ENCODE measurements around the gene TAL2. TPM values are rescaled to one million over a fixed set of nuclear protein-coding genes. Genes with fewer than 3 reads are reported as not detected.

The TAL2 gene
- total RNA-seq, result not detected
- under 1 TPM in 1 of 3 donors, not detected in 2; 0.62 TPM for polyA plus RNA-seq
- 0 to 0.25 (median 0.08) reads per million in 6 experiments for total RNA-seq

GRCh38 chr9:105662184-105663104, at the start of gene TAL2:
TSS of gene TAL2 (plus strand) at chr9:105662457. CDS start at chr9:105662497, 40 bp downstream.
- Mint-ChIP-seq H3K4me1 (peaks cover 0 to 10% (median 0%) of the 10 kb centered on the region in 4 donors), H3K27me3 (peaks cover 14 to 38% (median 20%) of the 10 kb centered on the region in 5 donors), H3K9me3 (no peaks in the 10 kb centered on the region), H3K36me3 (no peaks in the 10 kb centered on the region), H3K27ac (peak within 1 kb of the TSS in 3 of 10 donors; percentile 25 to 68 (median 44)), H3K4me3 (peak within 1 kb of the TSS in 1 of 10 donors; percentile 15)
- DNase-seq, result no peak
- ATAC-seq, result no peak
- POLR2A ChIA-PET, result no interaction called here

DNA sequence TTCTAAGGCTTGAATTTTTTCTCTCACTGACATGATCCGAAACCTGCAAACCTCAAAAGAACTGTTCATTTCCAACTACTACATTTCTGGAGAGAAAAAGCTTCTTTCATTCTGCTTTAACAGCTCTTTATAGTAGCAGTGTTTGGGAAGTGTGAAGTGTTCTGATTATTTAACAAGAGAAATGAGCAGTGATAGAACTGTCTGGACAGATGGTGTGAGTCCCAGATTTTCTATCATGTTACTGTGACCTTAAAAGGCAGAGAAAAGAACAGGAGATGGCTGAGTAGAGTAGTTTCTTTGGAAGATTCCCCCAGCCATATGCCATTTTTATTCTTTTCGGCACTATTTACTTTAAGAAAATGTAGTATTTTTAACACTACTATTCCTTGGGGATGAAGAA, 41.3 kb upstream of the TAL2 start:
- DNase-seq, result no peak
- H3K4me1 Mint-ChIP-seq, result no peaks in the 10 kb centered on the region
- H3K27me3 Mint-ChIP-seq, result no peaks in the 10 kb centered on the region
- POLR2A ChIA-PET, result no interaction called here
- no peak overlapping the region for H3K27ac Mint-ChIP-seq
- H3K4me3 Mint-ChIP-seq, result no peak overlapping the region
- ATAC-seq, result no peak
- H3K9me3 Mint-ChIP-seq, result no peaks in the 10 kb centered on the region
- peaks cover 4 to 40% (median 26%) of the 10 kb centered on the region in 3 donors for H3K36me3 Mint-ChIP-seq

- Mint-ChIP-seq H3K27me3 (no peaks in the 10 kb centered on the region), H3K9me3 (peaks cover 0 to 7% (median 0%) of the 10 kb centered on the region in 9 donors), H3K27ac (no peak overlapping the region), H3K4me1 (no peaks in the 10 kb centered on the region), H3K36me3 (peaks cover 19 to 62% (median 56%) of the 10 kb centered on the region in 3 donors), H3K4me3 (no peak overlapping the region)
- POLR2A ChIA-PET, result no interaction called here
- DNase-seq (no peak), ATAC-seq (no peak)
Measured at GRCh38 chr9:105625088-105625487, 37.2 kb upstream of the TAL2 start.

DNA sequence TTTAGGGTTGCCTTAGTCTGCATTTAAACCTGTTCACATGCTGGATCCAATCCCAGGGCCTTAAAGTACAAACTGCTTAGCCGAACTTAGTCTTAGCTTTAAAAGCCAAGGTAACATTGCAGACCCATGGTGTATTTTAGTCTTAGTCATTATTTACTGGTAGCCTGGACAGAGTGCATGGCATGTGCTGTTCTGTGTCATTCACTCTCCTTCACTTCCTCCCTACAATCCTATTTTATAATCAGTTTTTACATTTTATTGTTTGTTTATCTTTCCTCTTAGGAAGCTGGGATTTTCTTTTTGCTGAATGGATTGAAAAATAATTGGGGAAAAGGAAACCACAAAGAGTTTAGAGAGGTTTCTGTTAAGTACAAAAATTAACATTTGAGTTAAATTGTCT, 29.4 kb upstream of the TAL2 start:
- H3K9me3 Mint-ChIP-seq, result peaks cover 0 to 11% (median 0%) of the 10 kb centered on the region in 9 donors
- H3K27me3 Mint-ChIP-seq, result no peaks in the 10 kb centered on the region
- no peak for ATAC-seq
- no peak overlapping the region for H3K27ac Mint-ChIP-seq
- no peaks in the 10 kb centered on the region for H3K4me1 Mint-ChIP-seq
- no peak overlapping the region for H3K4me3 Mint-ChIP-seq
- peaks cover 18 to 62% (median 53%) of the 10 kb centered on the region in 3 donors for H3K36me3 Mint-ChIP-seq
- no peak for DNase-seq
- POLR2A ChIA-PET, result no interaction called here

- peaks cover 12 to 59% (median 49%) of the 10 kb centered on the region in 3 donors for H3K36me3 Mint-ChIP-seq
- POLR2A ChIA-PET, result no interaction called here
- H3K27me3 Mint-ChIP-seq, result no peaks in the 10 kb centered on the region
- no peaks in the 10 kb centered on the region for H3K4me1 Mint-ChIP-seq
- DNase-seq, result no peak
- ATAC-seq, result no peak
- no peak overlapping the region for H3K27ac Mint-ChIP-seq
- H3K9me3 Mint-ChIP-seq, result peaks cover 0 to 11% (median 0%) of the 10 kb centered on the region in 9 donors
- no peak overlapping the region for H3K4me3 Mint-ChIP-seq
Measured at GRCh38 chr9:105633411-105633810, 28.8 kb upstream of the TAL2 start.

DNA sequence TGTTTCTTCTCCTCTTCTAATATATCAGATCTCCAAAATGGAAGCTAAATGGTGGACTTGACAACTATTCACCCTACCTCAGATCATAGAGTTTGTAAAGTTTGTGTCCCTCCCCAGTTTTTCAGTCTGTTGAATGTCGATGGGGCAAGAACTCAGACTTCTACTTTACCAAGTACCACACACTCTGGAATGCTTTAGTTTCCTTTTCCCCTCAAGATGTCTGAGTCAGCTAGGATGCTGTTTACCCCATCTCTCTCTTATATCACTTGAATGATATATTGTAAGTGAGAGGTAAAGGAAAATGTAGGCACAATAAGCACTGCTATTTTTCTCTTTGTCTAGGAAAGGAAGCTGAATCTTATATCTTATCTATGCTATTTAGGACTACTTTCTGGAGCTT, 25.9 kb upstream of the TAL2 start:
- Mint-ChIP-seq H3K27ac (no peak overlapping the region), H3K9me3 (peaks cover 0 to 3% (median 0%) of the 10 kb centered on the region in 9 donors), H3K4me3 (no peak overlapping the region), H3K27me3 (no peaks in the 10 kb centered on the region), H3K36me3 (peaks cover 0 to 60% (median 48%) of the 10 kb centered on the region in 3 donors), H3K4me1 (no peaks in the 10 kb centered on the region)
- DNase-seq, result no peak
- ATAC-seq, result no peak
- POLR2A ChIA-PET, result no interaction called here

- Mint-ChIP-seq H3K9me3 (peaks cover 0 to 3% (median 0%) of the 10 kb centered on the region in 9 donors), H3K36me3 (peaks cover 0 to 61% (median 49%) of the 10 kb centered on the region in 3 donors), H3K27me3 (no peaks in the 10 kb centered on the region), H3K4me1 (no peaks in the 10 kb centered on the region), H3K4me3 (no peak overlapping the region), H3K27ac (peak overlapping the region in 1 of 10 donors; percentile 12)
- POLR2A ChIA-PET, result no interaction called here
- DNase-seq, result no peak
- ATAC-seq, result no peak
Measured at GRCh38 chr9:105637787-105638395, 24.4 kb upstream of the TAL2 start.

GRCh38 chr9:105639936-105640335, 22.3 kb upstream of the TAL2 start:
- no peak for ATAC-seq
- no peaks in the 10 kb centered on the region for H3K4me1 Mint-ChIP-seq
- H3K36me3 Mint-ChIP-seq, result peaks cover 0 to 45% (median 44%) of the 10 kb centered on the region in 3 donors
- no peaks in the 10 kb centered on the region for H3K27me3 Mint-ChIP-seq
- DNase-seq, result no peak
- H3K27ac Mint-ChIP-seq, result no peak overlapping the region
- no peak overlapping the region for H3K4me3 Mint-ChIP-seq
- peaks cover 0 to 3% (median 0%) of the 10 kb centered on the region in 9 donors for H3K9me3 Mint-ChIP-seq
- POLR2A ChIA-PET, result no interaction called here

GRCh38 chr9:105643795-105644194, 18.5 kb upstream of the TAL2 start:
- POLR2A ChIA-PET, result no interaction called here

DNA sequence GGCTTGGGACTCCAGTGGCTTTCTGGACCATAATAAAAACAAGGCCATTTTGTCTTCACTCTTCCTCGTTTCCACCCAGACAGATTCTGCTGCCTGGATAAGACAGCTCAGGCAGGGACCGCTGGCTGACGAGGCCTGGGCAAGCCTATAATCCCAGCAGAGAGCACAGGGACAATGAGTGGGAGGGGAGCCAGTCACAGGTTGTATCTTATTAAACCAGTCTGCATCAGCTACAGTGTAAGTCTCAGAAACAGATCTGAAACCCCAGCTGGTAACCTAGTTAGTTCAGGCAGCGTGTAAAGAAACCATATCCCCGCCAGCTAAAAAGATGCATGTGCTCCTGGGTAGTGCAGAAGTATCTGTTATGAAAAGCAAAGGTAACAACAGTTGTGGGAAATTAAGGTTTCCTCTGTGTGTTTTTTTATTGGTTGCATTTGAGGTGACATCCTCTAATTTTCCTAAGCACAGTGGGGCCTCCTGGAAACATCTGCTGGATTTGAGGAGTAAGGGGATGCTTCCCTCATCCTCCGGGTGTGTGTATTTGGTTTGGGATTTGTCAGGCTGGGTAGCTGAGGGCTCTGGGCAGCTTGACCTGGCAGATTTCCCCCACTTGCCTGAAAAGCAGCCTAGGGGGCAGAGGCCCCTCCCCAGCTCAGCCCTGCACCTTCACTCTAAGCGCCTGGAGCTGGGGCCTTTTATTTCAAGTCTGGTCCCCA, 15.2 kb upstream of the TAL2 start:
- no peak overlapping the region for H3K4me3 Mint-ChIP-seq
- ATAC-seq, result no peak
- H3K4me1 Mint-ChIP-seq, result no peaks in the 10 kb centered on the region
- no peaks in the 10 kb centered on the region for H3K27me3 Mint-ChIP-seq
- POLR2A ChIA-PET, result no interaction called here
- H3K27ac Mint-ChIP-seq, result no peak overlapping the region
- H3K9me3 Mint-ChIP-seq, result no peaks in the 10 kb centered on the region
- H3K36me3 Mint-ChIP-seq, result peaks cover 0 to 9% (median 2%) of the 10 kb centered on the region in 3 donors
- no peak for DNase-seq

More at GRCh38 chr9:105643795-105644194, 18.5 kb upstream of the TAL2 start:
- Mint-ChIP-seq H3K4me3 (no peak overlapping the region), H3K36me3 (peaks cover 0 to 31% (median 17%) of the 10 kb centered on the region in 3 donors), H3K4me1 (no peaks in the 10 kb centered on the region), H3K9me3 (peaks cover 0 to 3% (median 0%) of the 10 kb centered on the region in 9 donors), H3K27ac (no peak overlapping the region), H3K27me3 (no peaks in the 10 kb centered on the region)
- DNase-seq (no peak), ATAC-seq (no peak)

GRCh38 chr9:105647595-105648349, 14.5 kb upstream of the TAL2 start:
- DNase-seq, result no peak
- peaks cover 0 to 1% (median 0%) of the 10 kb centered on the region in 5 donors for H3K27me3 Mint-ChIP-seq
- no peaks in the 10 kb centered on the region for H3K4me1 Mint-ChIP-seq
- POLR2A ChIA-PET, result no interaction called here
- no peak for ATAC-seq
- no peak overlapping the region for H3K4me3 Mint-ChIP-seq
- peaks cover 0 to 9% (median 2%) of the 10 kb centered on the region in 3 donors for H3K36me3 Mint-ChIP-seq
- H3K9me3 Mint-ChIP-seq, result no peaks in the 10 kb centered on the region
- H3K27ac Mint-ChIP-seq, result no peak overlapping the region

- no peak for ATAC-seq
- no peaks in the 10 kb centered on the region for H3K9me3 Mint-ChIP-seq
Measured at GRCh38 chr9:105651806-105652205, 10.5 kb upstream of the TAL2 start.

More at GRCh38 chr9:105651806-105652205, 10.5 kb upstream of the TAL2 start:
- POLR2A ChIA-PET, result no interaction called here
- no peak overlapping the region for H3K4me3 Mint-ChIP-seq
- DNase-seq, result no peak
- peaks cover 4 to 15% (median 9%) of the 10 kb centered on the region in 4 donors for H3K4me1 Mint-ChIP-seq
- H3K36me3 Mint-ChIP-seq, result no peaks in the 10 kb centered on the region
- H3K27me3 Mint-ChIP-seq, result peaks cover 13 to 24% (median 14%) of the 10 kb centered on the region in 5 donors
- H3K27ac Mint-ChIP-seq, result no peak overlapping the region

Measured in naive thymus-derived CD8-positive, alpha-beta T cell (primary cell).